ENCODE measurements around the gene COL8A1. TPM values are rescaled to one million over a fixed set of nuclear protein-coding genes. Genes with fewer than 3 reads are reported as not detected.

COL8A1 gene
- total RNA-seq, 1 experiment from 2014 or later = 8.1 TPM

DNA sequence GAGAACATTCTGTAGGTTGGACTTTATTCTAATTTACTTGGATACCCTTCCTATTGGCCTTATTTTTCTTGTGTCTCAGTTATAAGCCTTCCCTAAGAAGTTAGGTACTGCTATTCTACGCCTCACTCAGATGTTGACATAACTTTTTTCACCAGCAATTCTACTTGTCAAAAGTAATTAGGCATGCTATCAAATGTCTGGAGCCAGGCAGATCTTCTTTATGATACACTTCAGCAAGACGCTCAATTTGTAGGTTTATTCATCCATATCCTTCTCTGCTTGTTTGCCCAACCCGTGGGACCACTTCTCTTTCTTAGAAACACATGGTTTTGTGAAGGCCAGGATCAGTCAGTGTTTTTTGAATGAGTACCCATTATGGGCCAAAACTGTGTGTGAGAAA lies 36.2 kb upstream of the COL8A1 start:
- no peak for TF ChIP-seq EZH2 (IDR thresholded peaks at IDR 0.05; ENCODE audit: low read depth)
- TF ChIP-seq, protein P1, sequence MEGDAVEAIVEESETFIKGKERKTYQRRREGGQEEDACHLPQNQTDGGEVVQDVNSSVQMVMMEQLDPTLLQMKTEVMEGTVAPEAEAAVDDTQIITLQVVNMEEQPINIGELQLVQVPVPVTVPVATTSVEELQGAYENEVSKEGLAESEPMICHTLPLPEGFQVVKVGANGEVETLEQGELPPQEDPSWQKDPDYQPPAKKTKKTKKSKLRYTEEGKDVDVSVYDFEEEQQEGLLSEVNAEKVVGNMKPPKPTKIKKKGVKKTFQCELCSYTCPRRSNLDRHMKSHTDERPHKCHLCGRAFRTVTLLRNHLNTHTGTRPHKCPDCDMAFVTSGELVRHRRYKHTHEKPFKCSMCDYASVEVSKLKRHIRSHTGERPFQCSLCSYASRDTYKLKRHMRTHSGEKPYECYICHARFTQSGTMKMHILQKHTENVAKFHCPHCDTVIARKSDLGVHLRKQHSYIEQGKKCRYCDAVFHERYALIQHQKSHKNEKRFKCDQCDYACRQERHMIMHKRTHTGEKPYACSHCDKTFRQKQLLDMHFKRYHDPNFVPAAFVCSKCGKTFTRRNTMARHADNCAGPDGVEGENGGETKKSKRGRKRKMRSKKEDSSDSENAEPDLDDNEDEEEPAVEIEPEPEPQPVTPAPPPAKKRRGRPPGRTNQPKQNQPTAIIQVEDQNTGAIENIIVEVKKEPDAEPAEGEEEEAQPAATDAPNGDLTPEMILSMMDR (conservative IDR thresholded peaks at IDR 0.05) = no peak
- Histone ChIP-seq H3K27me3 (ENCODE audit: insufficient read depth, low read depth) (no peaks in the 10 kb centered on the region), H3K4me1 (replicated peaks; ENCODE audit: insufficient read depth) (no peaks in the 10 kb centered on the region), H3K9me3 (ENCODE audit: insufficient read depth, low read depth) (no peaks in the 10 kb centered on the region; the same call in 1 of the 2 replicates), H3K27ac (no peak overlapping the region), H3K4me2 (no peak overlapping the region), H2AFZ (0 out of 2 replicates have a peak overlapping the region, but pooled peaks have one; percentile 18), H3K79me2 (ENCODE audit: low read depth) (no peaks in the 10 kb centered on the region), H3F3A (ENCODE audit: insufficient read depth, low read depth) (no peaks in the 10 kb centered on the region), H4K20me1 (ENCODE audit: insufficient read depth) (no peaks in the 10 kb centered on the region), H3K36me3 (ENCODE audit: low read depth) (no peaks in the 10 kb centered on the region), H3K4me3 (no peak overlapping the region), H3K9me2 (ENCODE audit: insufficient read depth) (no peaks in the 10 kb centered on the region)
- intact Hi-C loops (cut with micrococcal nuclease; ENCODE audit: unreplicated experiment) = no loop called here
- ChIA-PET CTCF (no interaction called here), POLR2A (ENCODE audit: unreplicated experiment) (no interaction called here)
- no TSS peak for BruUV-seq (replicated peaks)
- DNase-seq = no peak

DNA sequence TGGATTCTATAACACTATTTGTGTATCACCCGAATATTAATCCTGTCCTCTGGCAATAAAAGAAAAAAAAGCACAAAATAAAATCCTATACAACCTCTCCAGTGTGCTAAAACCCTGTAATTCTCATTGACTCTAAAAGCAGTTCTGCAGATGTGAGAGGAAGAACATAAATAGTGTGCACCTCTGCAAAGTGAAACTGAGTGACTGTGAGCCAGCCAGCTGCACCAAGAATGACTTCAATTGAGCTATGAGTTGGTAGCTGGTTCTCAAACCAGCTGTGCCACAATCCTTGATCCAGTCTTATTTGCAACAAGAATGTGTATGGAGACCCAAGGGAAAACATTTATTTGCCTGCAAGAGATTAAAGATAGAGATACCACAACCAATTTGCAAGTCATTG lies 31.2 kb upstream of the COL8A1 start:
- CTCF ChIA-PET = no interaction called here
- no peak overlapping the region for H3K27ac ChIP-seq
- no TSS peak for BruUV-seq (replicated peaks)
- no peaks in the 10 kb centered on the region for H3K27me3 ChIP-seq (ENCODE audit: insufficient read depth, low read depth)
- intact Hi-C loops (cut with micrococcal nuclease; ENCODE audit: unreplicated experiment) = no loop called here
- H3K9me3 ChIP-seq (ENCODE audit: insufficient read depth, low read depth) = no peaks in the 10 kb centered on the region; the same call in 1 of the 2 replicates
- no peaks in the 10 kb centered on the region for H3F3A ChIP-seq (ENCODE audit: insufficient read depth, low read depth)
- TF ChIP-seq, protein P1 (conservative IDR thresholded peaks at IDR 0.05) = no peak
- TF ChIP-seq EZH2 (IDR thresholded peaks at IDR 0.05; ENCODE audit: low read depth) = no peak
- H3K9me2 ChIP-seq (ENCODE audit: insufficient read depth) = no peaks in the 10 kb centered on the region
- H3K4me3 ChIP-seq = no peak overlapping the region
- no peak for DNase-seq
- no peaks in the 10 kb centered on the region for H3K36me3 ChIP-seq (ENCODE audit: low read depth)
- no peak overlapping the region for H3K4me2 ChIP-seq
- no peak overlapping the region for H2AFZ ChIP-seq
- H4K20me1 ChIP-seq (ENCODE audit: insufficient read depth) = no peaks in the 10 kb centered on the region
- H3K4me1 ChIP-seq (replicated peaks; ENCODE audit: insufficient read depth) = no peaks in the 10 kb centered on the region
- H3K79me2 ChIP-seq (ENCODE audit: low read depth) = no peaks in the 10 kb centered on the region
- POLR2A ChIA-PET (ENCODE audit: unreplicated experiment) = no interaction called here

DNA sequence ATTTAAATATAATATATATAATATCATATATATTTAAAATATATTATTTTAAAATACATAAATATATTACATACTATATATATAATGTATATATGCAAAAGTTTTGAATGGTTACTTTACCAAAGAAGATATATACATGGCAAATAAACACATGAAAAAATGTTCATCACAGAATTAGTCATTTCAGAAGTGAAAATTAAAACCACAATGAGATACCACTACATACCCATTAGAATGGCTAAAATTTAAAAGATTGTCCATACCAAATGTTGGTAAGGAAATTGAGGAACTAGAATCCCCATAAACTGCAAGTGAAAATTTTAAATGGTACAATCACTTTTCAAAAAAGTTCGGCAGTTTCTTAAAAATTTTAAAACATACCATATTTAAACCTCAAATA lies 23.6 kb upstream of the COL8A1 start:
- no peak for TF ChIP-seq EZH2 (IDR thresholded peaks at IDR 0.05; ENCODE audit: low read depth)
- TF ChIP-seq, protein P1 (conservative IDR thresholded peaks at IDR 0.05) = no peak
- DNase-seq = no peak
- no peaks in the 10 kb centered on the region for H3K4me1 ChIP-seq (replicated peaks; ENCODE audit: insufficient read depth)
- H3K9me2 ChIP-seq (ENCODE audit: insufficient read depth) = no peaks in the 10 kb centered on the region
- intact Hi-C loops (cut with micrococcal nuclease; ENCODE audit: unreplicated experiment) = no loop called here
- H3K27ac ChIP-seq = no peak overlapping the region
- no peaks in the 10 kb centered on the region for H3K27me3 ChIP-seq (ENCODE audit: insufficient read depth, low read depth)
- no peak overlapping the region for H2AFZ ChIP-seq
- no peaks in the 10 kb centered on the region for H4K20me1 ChIP-seq (ENCODE audit: insufficient read depth)
- POLR2A ChIA-PET (ENCODE audit: unreplicated experiment) = no interaction called here
- no peaks in the 10 kb centered on the region for H3K36me3 ChIP-seq (ENCODE audit: low read depth)
- H3K4me3 ChIP-seq = no peak overlapping the region
- H3K9me3 ChIP-seq (ENCODE audit: insufficient read depth, low read depth) = no peaks in the 10 kb centered on the region
- CTCF ChIA-PET = no interaction called here
- H3K4me2 ChIP-seq = no peak overlapping the region
- H3F3A ChIP-seq (ENCODE audit: insufficient read depth, low read depth) = no peaks in the 10 kb centered on the region
- no TSS peak for BruUV-seq (replicated peaks)
- no peaks in the 10 kb centered on the region for H3K79me2 ChIP-seq (ENCODE audit: low read depth)

All from PC-9 (cell line).